WTC11 (cell line): ENCODE measurements around the gene CREG2. TPM values are rescaled to one million over a fixed set of nuclear protein-coding genes. Genes with fewer than 3 reads are reported as not detected.
"Not testable (repeated sequence)": the region's sequence is repeated elsewhere in the genome, so short reads cannot be mapped to it uniquely, and the experiment has no call there.

Source experiments
- ATAC-seq: fragments of 200-7000 bp; cut with Tn5 transposase; 2 replicates; pipeline ENCODE4 v1.10.0; 2021; ENCODE audit warnings: mild to moderate bottlenecking, moderate library complexity
- CTCF ChIA-PET: fragments of 300-600 bp; sonication (Branson Sonifier 250); formaldehyde crosslinking; loops from one replicate; lab custom pipeline; 2021; ENCODE audit warnings: antibody characterized with exemption; lab: Charles Lee
- POLR2A ChIA-PET: fragments of 350-600 bp; sonication (Branson Sonifier 250); formaldehyde crosslinking; loops from one replicate; lab custom pipeline; 2021; ENCODE audit warnings: antibody characterized with exemption; lab: Charles Lee
- DNase-seq: peaks from one replicate; pipeline ENCODE4 v3.0.0; 2021; ENCODE audit warnings: low spot score
- H3K27ac Mint-ChIP-seq: 2 replicates; pipeline ENCODE4 v1.8.0; 2021; ENCODE audit warnings: mixed read lengths
- H3K27me3 Mint-ChIP-seq: 2 replicates; pipeline ENCODE4 v1.8.0; 2021; ENCODE audit warnings: low read depth, mild to moderate bottlenecking, moderate library complexity, mixed read lengths
- H3K36me3 Mint-ChIP-seq: 2 replicates; pipeline ENCODE4 v1.8.0; 2021; ENCODE audit warnings: mixed read lengths
- H3K4me1 Mint-ChIP-seq: 2 replicates; pipeline ENCODE4 v1.8.0; 2022; ENCODE audit warnings: mixed read lengths
- H3K4me3 Mint-ChIP-seq: 2 replicates; pipeline ENCODE4 v1.8.0; 2021; ENCODE audit warnings: mild to moderate bottlenecking, moderate library complexity, mixed read lengths
- H3K9me3 Mint-ChIP-seq: 2 replicates; pipeline ENCODE4 v1.8.0; 2021; ENCODE audit warnings: mixed read lengths
- NFATC4 ChIP-seq: fragments of 250-450 bp; sonication (Bioruptor Pico); IDR thresholded peaks from 2 replicates; pipeline ENCODE4 v1.9.0; 2021; ENCODE audit warnings: mild to moderate bottlenecking
- NFE2L1 ChIP-seq: sonication (generic); formaldehyde crosslinking; IDR thresholded peaks from 2 replicates; pipeline ENCODE4 v1.8.1; 2023; ENCODE audit warnings: missing genetic modification reagents
- NR3C1 ChIP-seq: sonication (generic); formaldehyde crosslinking; conservative IDR thresholded peaks from 2 replicates; pipeline ENCODE4 v1.8.1; 2023; ENCODE audit warnings: low read depth, mild to moderate bottlenecking, missing genetic modification reagents
- SP1 ChIP-seq: sonication (generic); formaldehyde crosslinking; conservative IDR thresholded peaks from 2 replicates; pipeline ENCODE4 v1.8.1; 2022; ENCODE audit warnings: missing genetic modification reagents
- TEAD1 ChIP-seq: sonication (generic); formaldehyde crosslinking; IDR thresholded peaks from 2 replicates; pipeline ENCODE4 v1.8.0; 2022; ENCODE audit warnings: mild to moderate bottlenecking, missing genetic modification reagents
- TEAD4 ChIP-seq: sonication (generic); formaldehyde crosslinking; IDR thresholded peaks from 2 replicates; pipeline ENCODE4 v1.8.0; 2022; ENCODE audit warnings: mild to moderate bottlenecking, missing genetic modification reagents
- USF2 ChIP-seq: sonication (generic); formaldehyde crosslinking; IDR thresholded peaks from 2 replicates; pipeline ENCODE4 v1.8.1; 2023; ENCODE audit warnings: mild to moderate bottlenecking, missing genetic modification reagents, moderate library complexity
- ZNF121 ChIP-seq: sonication (generic); formaldehyde crosslinking; IDR thresholded peaks from 2 replicates; pipeline ENCODE4 v1.8.0; 2023; ENCODE audit warnings: missing genetic modification reagents
- ZNF232 ChIP-seq: sonication (generic); formaldehyde crosslinking; IDR thresholded peaks from 2 replicates; pipeline ENCODE4 v1.8.0; 2022; ENCODE audit warnings: mild to moderate bottlenecking, missing genetic modification reagents
- ZNF317 ChIP-seq: sonication (generic); formaldehyde crosslinking; IDR thresholded peaks from 2 replicates; pipeline ENCODE4 v1.8.1; 2023; ENCODE audit warnings: low read depth, mild to moderate bottlenecking, moderate library complexity, missing genetic modification reagents, borderline replicate concordance
- ZNF423 ChIP-seq: fragments of 250-450 bp; sonication (Bioruptor Pico); IDR thresholded peaks from 2 replicates; pipeline ENCODE4 v2.1.2; 2022; ENCODE audit warnings: mild to moderate bottlenecking, moderate library complexity
- total RNA-seq: library from RNA; stranded (reverse); gene quantifications from 3 replicates; pipeline ENCODE4 v1.2.3, GENCODE V29; 2021
- TF ChIP-seq, protein P1 (sequence below): fragments of 250-450 bp; sonication (Bioruptor Pico); IDR thresholded peaks from 2 replicates; pipeline ENCODE4 v1.9.0; 2021; ENCODE audit warnings: mild to moderate bottlenecking
- TF ChIP-seq, protein P2 (sequence below): fragments of 250-450 bp; sonication (Bioruptor Pico); IDR thresholded peaks from 2 replicates; pipeline ENCODE4 v1.8.0; 2021; ENCODE audit warnings: mild to moderate bottlenecking
- TF ChIP-seq, protein P3 (sequence below): sonication (generic); formaldehyde crosslinking; IDR thresholded peaks from 2 replicates; pipeline ENCODE4 v1.8.1; 2023; ENCODE audit warnings: mild to moderate bottlenecking, missing genetic modification reagents, borderline replicate concordance

CREG2 gene
- total RNA-seq, 1 experiment from 2014 or later: 1.6 TPM

DNA sequence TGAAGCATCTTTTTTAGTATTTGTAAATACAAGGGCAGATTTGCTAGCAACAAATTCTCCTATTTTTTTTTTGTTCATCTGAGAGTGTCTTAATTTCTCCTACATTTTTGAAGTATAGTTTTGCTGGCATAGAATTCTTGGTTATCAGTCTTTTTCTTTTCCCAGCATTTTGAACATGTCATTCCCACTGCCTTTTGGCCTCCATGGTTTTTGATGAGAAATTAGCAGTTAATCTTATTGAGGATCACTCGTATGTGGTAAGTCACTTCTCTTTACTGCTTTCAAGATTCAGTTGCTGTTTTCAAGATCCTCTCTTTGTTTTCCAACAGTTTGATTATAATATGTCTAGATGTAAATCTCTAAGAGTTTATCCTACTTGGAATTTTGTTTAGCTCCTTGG lies 61.9 kb downstream of the CREG2 start:
- TF ChIP-seq NFE2L1 (CRISPR knock-in tag) (no peak), NR3C1 (CRISPR knock-in tag) (no peak), SP1 (CRISPR knock-in tag) (no peak), ZNF317 (peak; percentile 97)
- peaks cover 5% of the 10 kb centered on the region; the same call in 1 of the 2 replicates for H3K9me3 Mint-ChIP-seq
- ChIA-PET CTCF (no interaction called here), POLR2A (no interaction called here)
- no peaks in the 10 kb centered on the region; the same call in 1 of the 2 replicates for H3K4me1 Mint-ChIP-seq
- H3K4me3 Mint-ChIP-seq: no peak overlapping the region
- H3K36me3 Mint-ChIP-seq: no peaks in the 10 kb centered on the region; the same call in 1 of the 2 replicates
- H3K27me3 Mint-ChIP-seq: no peaks in the 10 kb centered on the region
- no peak for ATAC-seq
- no peak overlapping the region for H3K27ac Mint-ChIP-seq
- DNase-seq: no peak

DNA sequence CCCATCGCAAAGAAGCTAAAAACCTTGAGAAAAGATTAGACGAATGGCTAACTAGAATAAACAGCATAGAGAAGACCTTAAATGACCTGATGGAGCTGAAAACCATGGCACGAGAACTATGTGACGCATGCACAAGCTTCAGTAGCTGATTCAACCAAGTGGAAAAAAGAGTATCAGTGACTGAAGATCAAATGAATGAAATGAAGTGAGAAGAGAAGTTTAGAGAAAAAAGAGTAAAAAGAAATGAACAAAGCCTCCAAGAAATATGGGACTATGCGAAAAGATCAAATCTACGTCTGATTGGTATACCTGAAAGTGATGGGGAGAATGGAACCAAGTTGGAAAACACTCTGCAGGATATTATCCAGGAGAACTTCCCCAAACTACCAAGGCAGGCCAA lies 70.7 kb downstream of the CREG2 start:
- Mint-ChIP-seq H3K27me3 (peaks cover 19% of the 10 kb centered on the region), H3K9me3 (peaks cover 11% of the 10 kb centered on the region)
- H3K36me3 Mint-ChIP-seq, DNase-seq, H3K4me1 Mint-ChIP-seq, POLR2A ChIA-PET, H3K4me3 Mint-ChIP-seq, H3K27ac Mint-ChIP-seq, ATAC-seq, CTCF ChIA-PET: not testable (repeated sequence)

DNA sequence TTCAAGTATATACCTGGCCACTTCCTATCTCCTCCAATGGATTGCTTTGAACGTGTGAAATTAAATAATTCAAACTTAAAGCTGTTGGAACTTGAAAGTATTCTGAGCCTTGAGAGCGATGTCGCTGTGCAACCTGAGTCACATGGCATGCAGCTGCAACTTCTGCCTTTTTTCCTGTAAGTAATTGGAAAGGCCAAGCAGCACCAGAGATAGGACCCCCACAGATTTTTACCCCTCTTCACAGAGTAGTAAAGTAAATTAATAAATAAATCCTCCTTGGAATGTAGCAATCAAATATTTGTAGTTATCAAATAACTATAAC lies 75.6 kb downstream of the CREG2 start:
- POLR2A ChIA-PET: no interaction called here
- CTCF ChIA-PET: no interaction called here
- H3K9me3 Mint-ChIP-seq: peaks cover 3% of the 10 kb centered on the region; the same call in 1 of the 2 replicates
- no peak overlapping the region for H3K4me3 Mint-ChIP-seq
- DNase-seq: no peak
- TF ChIP-seq, protein P1, sequence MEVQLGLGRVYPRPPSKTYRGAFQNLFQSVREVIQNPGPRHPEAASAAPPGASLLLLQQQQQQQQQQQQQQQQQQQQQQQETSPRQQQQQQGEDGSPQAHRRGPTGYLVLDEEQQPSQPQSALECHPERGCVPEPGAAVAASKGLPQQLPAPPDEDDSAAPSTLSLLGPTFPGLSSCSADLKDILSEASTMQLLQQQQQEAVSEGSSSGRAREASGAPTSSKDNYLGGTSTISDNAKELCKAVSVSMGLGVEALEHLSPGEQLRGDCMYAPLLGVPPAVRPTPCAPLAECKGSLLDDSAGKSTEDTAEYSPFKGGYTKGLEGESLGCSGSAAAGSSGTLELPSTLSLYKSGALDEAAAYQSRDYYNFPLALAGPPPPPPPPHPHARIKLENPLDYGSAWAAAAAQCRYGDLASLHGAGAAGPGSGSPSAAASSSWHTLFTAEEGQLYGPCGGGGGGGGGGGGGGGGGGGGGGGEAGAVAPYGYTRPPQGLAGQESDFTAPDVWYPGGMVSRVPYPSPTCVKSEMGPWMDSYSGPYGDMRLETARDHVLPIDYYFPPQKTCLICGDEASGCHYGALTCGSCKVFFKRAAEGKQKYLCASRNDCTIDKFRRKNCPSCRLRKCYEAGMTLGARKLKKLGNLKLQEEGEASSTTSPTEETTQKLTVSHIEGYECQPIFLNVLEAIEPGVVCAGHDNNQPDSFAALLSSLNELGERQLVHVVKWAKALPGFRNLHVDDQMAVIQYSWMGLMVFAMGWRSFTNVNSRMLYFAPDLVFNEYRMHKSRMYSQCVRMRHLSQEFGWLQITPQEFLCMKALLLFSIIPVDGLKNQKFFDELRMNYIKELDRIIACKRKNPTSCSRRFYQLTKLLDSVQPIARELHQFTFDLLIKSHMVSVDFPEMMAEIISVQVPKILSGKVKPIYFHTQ (CRISPR knock-in tag): no peak
- TF ChIP-seq TEAD1 (CRISPR knock-in tag): no peak
- TF ChIP-seq SP1 (CRISPR knock-in tag): no peak
- TF ChIP-seq, protein P2, sequence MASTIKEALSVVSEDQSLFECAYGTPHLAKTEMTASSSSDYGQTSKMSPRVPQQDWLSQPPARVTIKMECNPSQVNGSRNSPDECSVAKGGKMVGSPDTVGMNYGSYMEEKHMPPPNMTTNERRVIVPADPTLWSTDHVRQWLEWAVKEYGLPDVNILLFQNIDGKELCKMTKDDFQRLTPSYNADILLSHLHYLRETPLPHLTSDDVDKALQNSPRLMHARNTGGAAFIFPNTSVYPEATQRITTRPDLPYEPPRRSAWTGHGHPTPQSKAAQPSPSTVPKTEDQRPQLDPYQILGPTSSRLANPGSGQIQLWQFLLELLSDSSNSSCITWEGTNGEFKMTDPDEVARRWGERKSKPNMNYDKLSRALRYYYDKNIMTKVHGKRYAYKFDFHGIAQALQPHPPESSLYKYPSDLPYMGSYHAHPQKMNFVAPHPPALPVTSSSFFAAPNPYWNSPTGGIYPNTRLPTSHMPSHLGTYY (CRISPR knock-in tag): no peak
- no peak for TF ChIP-seq USF2 (CRISPR knock-in tag)
- no peak for TF ChIP-seq ZNF121
- TF ChIP-seq ZNF423 (CRISPR knock-in tag): no peak
- TF ChIP-seq, all 79 proteins: peak for 0
- Mint-ChIP-seq H3K27ac (no peak overlapping the region), H3K36me3 (peaks cover 3% of the 10 kb centered on the region), H3K4me1 (peaks cover 25% of the 10 kb centered on the region), H3K27me3 (peaks cover 14% of the 10 kb centered on the region)
- no peak for ATAC-seq

- no peak overlapping the region for H3K4me3 Mint-ChIP-seq
- ChIA-PET CTCF (no interaction called here), POLR2A (no interaction called here)
- no peaks in the 10 kb centered on the region for H3K9me3 Mint-ChIP-seq
- DNase-seq (no peak), ATAC-seq (no peak)
- H3K4me1 Mint-ChIP-seq: peaks cover 31% of the 10 kb centered on the region
- peaks cover 4% of the 10 kb centered on the region for H3K36me3 Mint-ChIP-seq
- TF ChIP-seq TEAD4: no peak
- TF ChIP-seq ZNF232 (CRISPR knock-in tag): no peak
- TF ChIP-seq, protein P1 (CRISPR knock-in tag): no peak
- TF ChIP-seq NFATC4 (CRISPR knock-in tag): no peak
- TF ChIP-seq, protein P3, sequence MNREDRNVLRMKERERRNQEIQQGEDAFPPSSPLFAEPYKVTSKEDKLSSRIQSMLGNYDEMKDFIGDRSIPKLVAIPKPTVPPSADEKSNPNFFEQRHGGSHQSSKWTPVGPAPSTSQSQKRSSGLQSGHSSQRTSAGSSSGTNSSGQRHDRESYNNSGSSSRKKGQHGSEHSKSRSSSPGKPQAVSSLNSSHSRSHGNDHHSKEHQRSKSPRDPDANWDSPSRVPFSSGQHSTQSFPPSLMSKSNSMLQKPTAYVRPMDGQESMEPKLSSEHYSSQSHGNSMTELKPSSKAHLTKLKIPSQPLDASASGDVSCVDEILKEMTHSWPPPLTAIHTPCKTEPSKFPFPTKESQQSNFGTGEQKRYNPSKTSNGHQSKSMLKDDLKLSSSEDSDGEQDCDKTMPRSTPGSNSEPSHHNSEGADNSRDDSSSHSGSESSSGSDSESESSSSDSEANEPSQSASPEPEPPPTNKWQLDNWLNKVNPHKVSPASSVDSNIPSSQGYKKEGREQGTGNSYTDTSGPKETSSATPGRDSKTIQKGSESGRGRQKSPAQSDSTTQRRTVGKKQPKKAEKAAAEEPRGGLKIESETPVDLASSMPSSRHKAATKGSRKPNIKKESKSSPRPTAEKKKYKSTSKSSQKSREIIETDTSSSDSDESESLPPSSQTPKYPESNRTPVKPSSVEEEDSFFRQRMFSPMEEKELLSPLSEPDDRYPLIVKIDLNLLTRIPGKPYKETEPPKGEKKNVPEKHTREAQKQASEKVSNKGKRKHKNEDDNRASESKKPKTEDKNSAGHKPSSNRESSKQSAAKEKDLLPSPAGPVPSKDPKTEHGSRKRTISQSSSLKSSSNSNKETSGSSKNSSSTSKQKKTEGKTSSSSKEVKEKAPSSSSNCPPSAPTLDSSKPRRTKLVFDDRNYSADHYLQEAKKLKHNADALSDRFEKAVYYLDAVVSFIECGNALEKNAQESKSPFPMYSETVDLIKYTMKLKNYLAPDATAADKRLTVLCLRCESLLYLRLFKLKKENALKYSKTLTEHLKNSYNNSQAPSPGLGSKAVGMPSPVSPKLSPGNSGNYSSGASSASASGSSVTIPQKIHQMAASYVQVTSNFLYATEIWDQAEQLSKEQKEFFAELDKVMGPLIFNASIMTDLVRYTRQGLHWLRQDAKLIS (CRISPR knock-in tag): no peak
- H3K27ac Mint-ChIP-seq: no peak overlapping the region
- peaks cover 12% of the 10 kb centered on the region for H3K27me3 Mint-ChIP-seq
These were observed 76.2 kb downstream of the CREG2 start for GRCh38 chr2:101310834-101311695.
